Left lobe of liver (tissue), 2 donors: Measurements from ENCODE around the gene ATP11A. TPM values are rescaled to one million over a fixed set of nuclear protein-coding genes. Genes with fewer than 3 reads are reported as not detected.

Experiments
- ATAC-seq: fragments of 200-7000 bp; cut with Tn5 transposase; one replicate; pipeline ENCODE4 v1.9.1; 2020; ENCODE audit warnings: mild to moderate bottlenecking, moderate library complexity
- DNase-seq: peaks from one replicate; pipeline ENCODE4 v3.0.0-alpha.2; 2020; ENCODE audit warnings: low spot score
- total RNA-seq: library from RNA; stranded (reverse); gene quantifications from one replicate; pipeline ENCODE4 v1.2.1, GENCODE V29; 2021
- donor health status: DM: no; HTN: no; CAD: no; lungs with moderate emphysema.
- donor health status: DM: no; HTN: yes; CAD: no.

Gene ATP11A
- total RNA-seq, 1 donor from 2014 or later: 36.0 TPM

- no peak for ATAC-seq
- no peak for DNase-seq
Observed at GRCh38 chr13:112738606-112739005, 48.8 kb downstream of the ATP11A start.

- DNase-seq (peak; percentile 66), ATAC-seq (peak; percentile 73)
Observed at GRCh38 chr13:112740502-112741131, 50.8 kb downstream of the ATP11A start.

GRCh38 chr13:112741185-112741755 lies 51.4 kb downstream of the ATP11A start:
- DNase-seq (no peak), ATAC-seq (peak; percentile 12)

GRCh38 chr13:112741835-112742570 lies 52.2 kb downstream of the ATP11A start:
- ATAC-seq (no peak), DNase-seq (no peak)

DNA sequence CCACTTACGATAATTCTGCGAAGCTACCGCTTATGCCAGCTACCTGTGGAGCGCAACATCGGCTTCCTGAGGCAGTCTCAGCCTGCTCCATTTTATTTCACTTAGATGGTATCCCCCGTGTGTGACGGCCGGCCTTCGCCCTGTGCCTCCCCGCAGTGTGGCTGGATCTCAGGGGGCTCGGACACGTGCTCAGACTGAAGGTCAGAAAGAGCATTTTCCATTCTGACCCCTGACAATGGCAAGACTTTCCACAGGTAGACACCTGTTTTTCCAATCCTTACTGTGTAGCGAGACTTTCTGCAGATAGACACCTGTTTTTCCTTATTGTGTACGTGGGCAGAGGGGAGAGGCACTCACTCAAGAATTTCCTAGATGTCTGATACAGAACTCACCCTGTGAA lies 52.7 kb downstream of the ATP11A start:
- no peak for DNase-seq

DNA sequence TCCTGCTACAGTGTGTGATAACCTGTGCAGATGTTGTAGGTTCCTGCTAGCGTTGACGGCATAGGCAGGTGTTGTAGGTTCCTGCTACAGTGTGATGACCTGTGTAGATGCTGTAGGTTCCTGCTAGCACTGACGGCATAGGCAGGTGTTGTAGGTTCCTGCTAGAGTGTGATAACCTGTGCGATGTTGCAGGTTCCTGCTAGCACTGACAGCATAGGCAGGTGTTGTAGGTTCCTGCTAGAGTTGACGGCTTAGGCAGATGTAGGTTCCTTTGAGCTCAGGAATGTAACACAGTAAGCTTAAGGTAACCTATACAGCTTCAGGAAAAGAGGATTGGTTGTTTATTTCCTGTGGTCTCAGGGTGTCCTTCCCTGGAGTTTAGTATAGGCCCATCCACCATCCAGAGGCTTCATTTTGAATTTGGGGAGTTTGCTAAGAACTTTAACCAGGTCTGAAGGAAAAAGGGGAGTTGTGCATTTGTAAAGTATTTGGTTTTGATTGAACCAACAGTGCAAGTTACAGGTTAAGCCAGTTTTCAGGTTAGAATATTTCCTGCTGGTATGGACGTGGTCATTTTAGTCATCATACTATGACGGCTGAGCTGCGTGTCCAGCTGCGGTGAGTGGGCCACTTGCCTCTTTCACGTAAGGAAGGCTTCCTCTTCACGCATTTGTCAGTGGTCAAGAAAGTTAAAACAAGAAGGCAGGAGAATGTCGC lies 53.8 kb downstream of the ATP11A start:
- ATAC-seq: no peak
- DNase-seq: no peak

More for the DNA sequence above, 52.7 kb downstream of the ATP11A start:
- no peak for ATAC-seq

- no peak for ATAC-seq
Observed at GRCh38 chr13:112744168-112745021, 54.6 kb downstream of the ATP11A start.

GRCh38 chr13:112746044-112746443 lies 56.2 kb downstream of the ATP11A start:
- DNase-seq (no peak), ATAC-seq (no peak)

More at GRCh38 chr13:112744168-112745021, 54.6 kb downstream of the ATP11A start:
- no peak for DNase-seq

DNA sequence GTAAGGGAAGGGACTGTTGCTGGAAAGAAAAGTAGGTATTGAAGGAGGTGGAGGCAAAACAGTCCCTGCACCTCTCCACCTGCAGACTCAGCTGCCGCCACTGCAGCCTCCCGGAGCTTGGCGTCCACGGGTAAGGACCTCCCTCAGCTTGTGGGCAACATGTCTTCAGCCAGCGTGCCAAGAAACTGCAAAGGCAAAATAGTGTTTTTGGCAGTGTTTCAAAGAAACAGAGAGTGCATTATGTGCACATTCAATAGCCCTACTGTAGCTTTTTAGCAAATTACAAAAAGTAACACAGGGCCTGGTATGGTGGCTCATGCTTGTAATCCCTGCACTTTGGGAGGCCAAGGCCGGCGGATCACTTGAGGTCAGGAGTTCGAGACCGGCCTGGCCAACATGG lies 57.4 kb downstream of the ATP11A start:
- DNase-seq (no peak), ATAC-seq (no peak)

DNA sequence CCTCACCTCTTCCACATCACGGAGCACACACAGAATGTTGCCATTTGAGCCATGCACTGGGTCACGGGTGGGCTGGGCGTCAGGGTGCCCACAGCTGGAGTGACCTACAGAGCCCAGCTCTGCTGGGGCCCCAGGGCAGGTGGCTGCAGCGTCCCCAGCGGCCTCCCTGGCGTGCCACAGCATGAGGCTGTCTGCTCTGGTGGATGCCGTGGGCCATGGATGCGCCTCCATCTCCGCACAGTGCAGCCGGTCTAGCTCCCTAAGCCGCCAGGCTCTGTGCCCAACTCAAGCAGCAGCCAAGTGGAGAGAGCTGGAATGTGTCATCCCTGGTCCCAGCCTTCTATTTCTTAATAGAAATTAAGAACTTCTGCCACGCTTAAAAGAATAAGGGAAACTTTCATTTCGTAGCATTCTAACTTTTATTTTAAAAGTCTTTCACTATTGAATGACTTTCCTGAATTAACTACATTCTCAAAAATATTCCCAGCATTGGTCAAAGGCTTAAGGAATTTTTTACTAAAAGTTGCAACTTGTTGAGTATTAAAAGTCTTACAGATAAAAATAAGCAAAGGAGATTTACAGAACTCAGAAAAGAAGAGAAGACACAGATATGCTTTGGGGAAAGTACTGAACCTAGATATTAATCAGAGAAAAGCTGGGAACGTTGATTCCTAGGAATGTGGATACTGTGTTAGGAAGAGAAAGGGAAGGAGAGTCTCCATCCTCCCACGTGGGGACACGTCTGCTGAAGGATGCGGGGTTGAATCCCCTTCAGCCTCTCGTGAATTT lies 59.3 kb downstream of the ATP11A start:
- ATAC-seq (peak; percentile 65), DNase-seq (no peak)

GRCh38 chr13:112750570-112750969 lies 60.7 kb downstream of the ATP11A start:
- ATAC-seq (no peak), DNase-seq (no peak)

- no peak for DNase-seq
- ATAC-seq: no peak
Observed at GRCh38 chr13:112751617-112752016, 61.8 kb downstream of the ATP11A start.

DNA sequence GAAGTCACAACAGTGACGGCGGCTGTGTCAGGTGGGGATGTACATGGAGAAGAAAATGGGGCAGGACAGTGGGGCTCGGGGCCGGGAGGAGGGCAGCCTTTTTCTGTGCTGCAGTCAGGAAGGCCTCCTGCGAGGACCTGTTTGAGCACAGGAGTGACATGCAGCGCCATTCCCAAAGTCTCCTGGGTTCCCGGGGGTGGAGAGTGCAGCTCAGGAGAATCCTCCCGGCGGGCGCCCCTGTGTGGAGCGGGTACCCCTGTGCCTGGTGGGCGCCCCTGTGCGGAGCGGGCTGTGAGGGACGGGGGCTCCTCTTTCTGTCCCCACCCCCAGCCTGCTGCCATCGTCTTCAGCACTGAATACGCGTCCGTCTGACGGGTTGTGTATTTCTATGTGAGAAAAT lies 62.4 kb downstream of the ATP11A start:
- ATAC-seq (no peak), DNase-seq (no peak)

- ATAC-seq (no peak), DNase-seq (no peak)
Observed at GRCh38 chr13:112752711-112753541, 63.1 kb downstream of the ATP11A start.

DNA sequence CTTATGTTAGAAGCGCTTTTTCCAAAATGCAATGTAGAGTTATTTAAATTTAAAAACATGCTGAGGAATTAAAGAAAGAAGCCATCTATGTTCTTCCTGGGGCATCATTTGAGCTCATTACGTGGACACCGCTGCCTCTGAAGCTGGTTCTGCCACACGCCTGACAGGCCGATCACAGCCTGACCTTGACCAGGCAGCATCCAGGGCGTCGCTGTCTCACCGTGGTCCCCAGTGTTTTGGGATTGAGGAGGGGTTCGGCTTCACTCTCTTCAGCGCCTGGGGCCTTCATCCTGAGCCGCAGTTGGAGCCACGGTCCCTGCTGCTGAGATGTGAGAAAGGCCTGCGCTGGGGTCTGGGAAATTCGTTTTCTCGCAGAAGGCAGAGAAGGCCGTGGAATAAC lies 64.0 kb downstream of the ATP11A start:
- DNase-seq: no peak
- no peak for ATAC-seq

DNA sequence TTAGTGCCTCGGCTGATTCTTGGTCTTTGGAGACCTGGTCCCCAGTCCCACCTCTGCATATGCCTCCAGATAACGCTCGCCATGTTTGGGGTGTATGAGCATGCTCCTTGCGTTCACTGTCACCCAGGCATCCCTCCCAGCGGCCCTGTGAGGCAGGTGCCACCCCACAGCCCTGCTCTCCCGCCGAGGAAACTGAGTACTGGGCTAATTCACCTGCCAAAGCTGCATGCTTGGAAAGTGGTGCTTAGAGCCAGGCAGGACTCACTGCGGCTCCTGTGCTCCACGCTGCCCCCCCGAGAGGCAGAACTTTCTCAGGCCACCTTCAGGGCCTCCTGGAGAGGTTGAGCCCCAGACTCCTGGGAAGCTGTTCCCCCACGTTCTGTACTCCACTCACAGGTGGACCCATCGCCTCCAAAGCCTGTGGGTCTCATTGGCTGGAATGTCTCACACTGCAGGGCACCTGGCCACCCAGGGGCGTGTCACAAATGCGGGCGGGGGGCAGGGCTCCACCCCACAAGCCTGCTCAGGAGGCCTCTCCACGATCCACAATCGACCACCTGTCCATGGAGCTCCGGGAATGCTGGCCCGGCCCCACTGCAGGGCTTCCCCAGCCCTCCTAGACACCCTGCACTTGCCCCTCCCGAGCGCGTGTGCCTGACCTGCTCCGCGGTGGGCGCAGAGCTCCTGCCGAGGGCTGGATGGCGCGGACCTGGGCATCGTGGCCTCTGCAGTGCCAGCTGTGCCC lies 64.6 kb downstream of the ATP11A start:
- DNase-seq: no peak
- ATAC-seq: no peak

GRCh38 chr13:112755331-112755730 lies 65.5 kb downstream of the ATP11A start:
- ATAC-seq: no peak
- DNase-seq: no peak

DNA sequence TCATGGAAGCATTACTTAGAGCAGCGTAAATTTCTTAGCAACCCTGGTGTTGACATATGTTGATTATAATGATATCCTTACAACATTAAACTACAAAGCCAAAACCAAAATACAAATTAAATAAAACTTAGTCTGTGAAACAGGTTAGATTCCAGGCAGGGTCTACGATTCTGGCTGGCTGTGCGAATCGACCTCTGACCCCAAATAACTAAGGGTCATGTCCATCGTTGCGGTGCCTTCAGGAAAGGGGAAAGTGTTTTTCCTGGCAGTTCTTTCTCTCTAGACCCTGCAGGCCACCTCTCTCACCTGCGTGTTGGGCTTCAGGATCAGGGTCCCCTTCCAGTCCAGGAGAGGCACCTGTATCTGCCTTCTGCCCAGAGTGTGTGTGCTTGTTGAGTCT lies 66.2 kb downstream of the ATP11A start:
- DNase-seq: no peak
- no peak for ATAC-seq
